SK-N-SH (cell line): Measurements from ENCODE around the gene PLD3. TPM values are rescaled to one million over a fixed set of nuclear protein-coding genes. Genes with fewer than 3 reads are reported as not detected.

Experiments used
- CTCF ChIA-PET: fragments of 300-600, 350-600 bp; formaldehyde crosslinking; extraction: SDS; loops from one replicate; lab custom pipeline; 2021; lab: Yijun Ruan, JAX
- POLR2A ChIA-PET: fragments of 350-600 bp; sonication (Branson Sonifier 250); formaldehyde crosslinking; extraction: SDS; loops from one replicate; lab custom pipeline; 2020; ENCODE audit warnings: antibody characterized with exemption, inconsistent platforms; lab: Yijun Ruan, JAX
- DNase-seq: peaks from one replicate; pipeline ENCODE4 v3.0.0; 2012
- H2AFZ ChIP-seq: fragments of 200-600 bp; sonication (generic); 2 replicates; pipeline ENCODE4 v1.8.1; 2016; ENCODE audit warnings: antibody characterized with exemption, mild to moderate bottlenecking, low read depth
- H3F3A ChIP-seq: fragments of 200-600 bp; sonication (generic); replicated peaks from 2 replicates; pipeline ENCODE3; 2016; ENCODE audit warnings: antibody characterized with exemption, mild to moderate bottlenecking; ENCODE audit not compliant: insufficient read depth
- H3K27ac ChIP-seq, 2 experiments: fragments of 200-500 bp in 1 of 2; fragments of 200-600 bp in 1 of 2; sonication (Bioruptor generic) in 1 of 2; sonication (generic), shearing (Covaris generic) in 1 of 2; 2 replicates each; pipeline versions ENCODE4 v1.5.1 to v1.6.1; 2014 to 2016; ENCODE audit warnings: low read depth in 2 of 2, inconsistent platforms in 1 of 2, low read length in 1 of 2, mild to moderate bottlenecking in 1 of 2, mixed read lengths in 1 of 2
- H3K27me3 ChIP-seq: fragments of 200-600 bp; sonication (generic), shearing (Covaris generic); 2 replicates; pipeline ENCODE4 v1.6.1; 2016; ENCODE audit warnings: mixed run types; ENCODE audit not compliant: insufficient read depth
- H3K36me3 ChIP-seq, 2 experiments: fragments of 200-500 bp in 1 of 2; fragments of 200-600 bp in 1 of 2; sonication (Bioruptor generic) in 1 of 2; sonication (generic) in 1 of 2; replicated peaks in 1 of 2; 2 replicates each; pipeline versions ENCODE3 to v1.5.1; 2014 to 2016; ENCODE audit warnings: low read length in 1 of 2, mild to moderate bottlenecking in 1 of 2; ENCODE audit not compliant: insufficient read depth in 2 of 2, control insufficient read depth in 1 of 2
- H3K4me1 ChIP-seq, 2 experiments: fragments of 200-500 bp in 1 of 2; fragments of 200-600 bp in 1 of 2; sonication (Bioruptor generic) in 1 of 2; sonication (generic), shearing (Covaris generic) in 1 of 2; 2 replicates each; pipeline versions ENCODE4 v1.5.1 to v1.6.1; 2014 to 2016; ENCODE audit warnings: low read depth in 1 of 2, low read length in 1 of 2, mixed run types in 1 of 2; ENCODE audit not compliant: insufficient read depth in 2 of 2, control insufficient read depth in 1 of 2
- H3K4me2 ChIP-seq: fragments of 200-600 bp; sonication (generic), shearing (Covaris generic); 2 replicates; pipeline ENCODE4 v1.6.1; 2017; ENCODE audit warnings: mixed run types
- H3K4me3 ChIP-seq, 2 experiments: fragments of 200-500 bp in 1 of 2; fragments of 200-600 bp in 1 of 2; sonication (Bioruptor generic) in 1 of 2; sonication (generic), shearing (Covaris generic) in 1 of 2; 2 replicates each; pipeline versions ENCODE4 v1.5.1 to v1.8.1; 2014 to 2016; ENCODE audit warnings: low read depth in 2 of 2, inconsistent platforms in 1 of 2, low read length in 1 of 2, mild to moderate bottlenecking in 1 of 2, mixed read lengths in 1 of 2, moderate library complexity in 1 of 2
- H3K79me2 ChIP-seq: fragments of 200-600 bp; sonication (generic); 2 replicates; pipeline ENCODE4 v1.8.1; 2017; ENCODE audit warnings: mild to moderate bottlenecking; ENCODE audit not compliant: insufficient read depth
- H3K9ac ChIP-seq: fragments of 200-600 bp; sonication (generic); 2 replicates; pipeline ENCODE4 v1.6.1; 2017; ENCODE audit warnings: mixed run types
- H3K9me2 ChIP-seq: fragments of 200-600 bp; sonication (generic); 2 replicates; pipeline ENCODE4 v1.6.1; 2017; ENCODE audit warnings: mixed run types
- H3K9me3 ChIP-seq: fragments of 200-600 bp; sonication (generic); 2 replicates; pipeline ENCODE4 v1.6.1; 2017; ENCODE audit warnings: mixed run types, mild to moderate bottlenecking, moderate library complexity
- H4K20me1 ChIP-seq: fragments of 200-600 bp; sonication (generic); 2 replicates; pipeline ENCODE4 v1.6.1; 2017; ENCODE audit warnings: mild to moderate bottlenecking, mixed run types; ENCODE audit not compliant: insufficient read depth
- CHD2 ChIP-seq: fragments of 150-350 bp; IDR thresholded peaks from 2 replicates; pipeline ENCODE4 v1.6.1; 2018; ENCODE audit warnings: low read length; ENCODE audit not compliant: partially characterized antibody
- CTCF ChIP-seq: fragments of 200-600 bp; sonication (generic); IDR thresholded peaks from 2 replicates; pipeline ENCODE4 v1.6.1; 2017; ENCODE audit warnings: antibody characterized with exemption, mild to moderate bottlenecking, moderate library complexity
- ELF1 ChIP-seq: IDR thresholded peaks from 2 replicates; pipeline ENCODE4 v1.4.0; 2012
- EZH2phosphoT487 ChIP-seq: fragments of 200-600 bp; sonication (generic); IDR thresholded peaks from 2 replicates; pipeline ENCODE4 v1.6.1; 2017; ENCODE audit warnings: low read depth, mixed run types, mild to moderate bottlenecking, antibody characterized with exemption, moderate library complexity, borderline replicate concordance
- FOSL2 ChIP-seq: IDR thresholded peaks from 2 replicates; pipeline ENCODE4 v1.4.0; 2012; ENCODE audit warnings: low read depth, mild to moderate bottlenecking, moderate library complexity, borderline replicate concordance
- FOXJ3 ChIP-seq: sonication (generic); formaldehyde crosslinking; IDR thresholded peaks from 2 replicates; pipeline ENCODE4 v1.5.1; 2020; ENCODE audit warnings: mild to moderate bottlenecking, missing genetic modification reagents
- FOXM1 ChIP-seq: IDR thresholded peaks from 2 replicates; pipeline ENCODE4 v1.4.0; 2012; ENCODE audit warnings: low read depth, mild to moderate bottlenecking
- GABPA ChIP-seq: IDR thresholded peaks from 2 replicates; pipeline ENCODE4 v1.4.0; 2012; ENCODE audit warnings: low read depth, mild to moderate bottlenecking
- GATA2 ChIP-seq: sonication (generic); formaldehyde crosslinking; IDR thresholded peaks from 2 replicates; pipeline ENCODE4 v1.5.0; 2020; ENCODE audit warnings: mild to moderate bottlenecking, missing genetic modification reagents
- MAX ChIP-seq: IDR thresholded peaks from 2 replicates; pipeline ENCODE4 v1.4.0; 2012; ENCODE audit warnings: low read depth
- MEF2A ChIP-seq: IDR thresholded peaks from 2 replicates; pipeline ENCODE4 v1.4.0; 2012; ENCODE audit warnings: low read depth, borderline replicate concordance
- MXI1 ChIP-seq: IDR thresholded peaks from 2 replicates; pipeline ENCODE4 v1.6.1; 2012; ENCODE audit warnings: mild to moderate bottlenecking, low read depth, low read length, improper control_type of control experiment
- NFIC ChIP-seq: IDR thresholded peaks from 2 replicates; pipeline ENCODE4 v1.4.0; 2012; ENCODE audit warnings: borderline replicate concordance
- PBX3 ChIP-seq: IDR thresholded peaks from 2 replicates; pipeline ENCODE4; 2012
- RAD21 ChIP-seq: IDR thresholded peaks from 2 replicates; pipeline ENCODE4 v1.6.1; 2012; ENCODE audit warnings: mild to moderate bottlenecking, low read length
- RCOR1 ChIP-seq: fragments of 150-350 bp; IDR thresholded peaks from 2 replicates; pipeline ENCODE4 v1.6.1; 2017; ENCODE audit warnings: antibody characterized with exemption, low read length
- RXRA ChIP-seq: IDR thresholded peaks from 2 replicates; pipeline ENCODE4 v1.4.0; 2012; ENCODE audit warnings: low read depth, mild to moderate bottlenecking, borderline replicate concordance
- SIN3A ChIP-seq: IDR thresholded peaks from 2 replicates; pipeline ENCODE4 v1.6.1; 2012; ENCODE audit warnings: low read depth, mild to moderate bottlenecking, low read length, moderate library complexity, borderline replicate concordance
- TAF1 ChIP-seq: IDR thresholded peaks from 2 replicates; pipeline ENCODE4 v1.6.1; 2012; ENCODE audit warnings: low read depth, mild to moderate bottlenecking, low read length, moderate library complexity, borderline replicate concordance
- TCF12 ChIP-seq: IDR thresholded peaks from 2 replicates; pipeline ENCODE4 v1.4.0; 2012
- TEAD4 ChIP-seq: IDR thresholded peaks from 2 replicates; pipeline ENCODE4 v1.4.0; 2012; ENCODE audit warnings: mild to moderate bottlenecking, borderline replicate concordance; ENCODE audit not compliant: insufficient read depth
- USF1 ChIP-seq: IDR thresholded peaks from 2 replicates; pipeline ENCODE4 v1.4.0; 2012; ENCODE audit warnings: low read depth, borderline replicate concordance
- YY1 ChIP-seq: IDR thresholded peaks from 2 replicates; pipeline ENCODE4 v1.4.0; 2012; ENCODE audit warnings: low read depth, mild to moderate bottlenecking
- WGBS: methylation state at CpG from one replicate; pipeline ENCODE4 v1.1.6; 2017; ENCODE audit warnings: low lambda C conversion rate; 5-methylcytosine and 5-hydroxymethylcytosine counted together
- polyA plus RNA-seq, 3 experiments: library from polyadenylated mRNA; depleted of rRNA; stranded (reverse); fragments of >200 nt; gene quantifications; 2 replicates each; pipeline ENCODE4 v1.2.3, GENCODE V29; 2012
- TF ChIP-seq, protein P1 (sequence below): IDR thresholded peaks from 2 replicates; pipeline ENCODE4 v1.4.0; 2012; ENCODE audit warnings: low read depth, borderline replicate concordance

PLD3 gene
- polyA plus RNA-seq, 1 of the 3 experiments (the other 2 are of a cell fraction): 511 TPM

DNA sequence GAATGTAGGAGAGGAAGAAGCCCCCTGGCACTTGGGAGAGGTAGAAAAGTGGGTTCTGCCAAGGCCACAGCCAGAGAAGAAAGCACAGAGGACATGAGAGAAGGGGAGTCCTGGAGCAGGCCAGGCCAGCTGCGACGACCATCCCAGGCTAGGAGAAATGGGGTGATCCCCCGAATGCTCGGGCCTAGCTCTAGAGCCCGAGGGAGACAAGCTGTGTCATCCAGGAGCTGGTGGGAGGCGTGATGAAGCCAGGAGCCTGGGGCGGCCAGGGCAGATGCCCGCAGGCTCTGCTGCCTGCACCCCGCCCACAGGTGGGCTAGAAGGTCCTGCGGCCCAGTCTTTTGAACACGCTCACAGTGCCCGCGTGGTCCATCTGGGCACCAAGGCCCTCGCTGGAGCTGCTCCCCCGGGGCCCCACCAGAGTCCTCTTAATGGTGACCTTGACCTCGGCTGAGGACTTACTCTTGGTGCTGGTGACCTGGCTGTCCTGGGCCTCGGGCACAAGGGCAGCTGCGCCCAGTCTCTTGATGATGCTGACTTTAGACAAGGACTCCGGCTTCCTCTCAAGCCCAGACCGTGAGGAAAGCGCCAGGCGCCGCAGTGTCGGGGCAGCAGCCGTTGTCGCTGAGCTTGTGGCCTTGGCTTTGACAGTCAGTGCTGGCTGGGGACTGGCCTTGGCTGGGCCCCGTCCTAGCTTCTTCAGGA lies 26.8 kb upstream of the PLD3 start:
- Histone ChIP-seq H4K20me1 (no peaks in the 10 kb centered on the region), H3K4me3 (no peak overlapping the region), H3K4me2 (no peak overlapping the region), H3K36me3 (peaks cover 4 to 45% of the 10 kb centered on the region in 2 experiments), H3F3A (no peaks in the 10 kb centered on the region), H3K4me1 (no peaks in the 10 kb centered on the region), H2AFZ (no peak overlapping the region), H3K27me3 (no peaks in the 10 kb centered on the region), H3K27ac (no peak overlapping the region), H3K79me2 (no peaks in the 10 kb centered on the region), H3K9ac (no peak overlapping the region), H3K9me2 (no peaks in the 10 kb centered on the region), H3K9me3 (no peaks in the 10 kb centered on the region)
- TF ChIP-seq NFIC: no peak
- no peak for TF ChIP-seq USF1
- TF ChIP-seq FOSL2: no peak
- no peak for TF ChIP-seq ELF1
- no peak for TF ChIP-seq RAD21
- no peak for TF ChIP-seq TEAD4
- TF ChIP-seq MEF2A: no peak
- TF ChIP-seq PBX3: no peak
- no peak for TF ChIP-seq RXRA
- no peak for TF ChIP-seq EZH2phosphoT487
- TF ChIP-seq MXI1: no peak
- TF ChIP-seq SIN3A: no peak
- ChIA-PET POLR2A (no interaction called here), CTCF (interaction anchor here (0.6 to 1.9 kb wide), 3 partner anchors 13 to 142 kb away, joined by 3 to 4 read pairs (median 3); no protein-coding TSS in a partner anchor)
- DNase-seq: no peak
- WGBS: 92% methylated on average over 13 of the region's 27 CpGs

DNA sequence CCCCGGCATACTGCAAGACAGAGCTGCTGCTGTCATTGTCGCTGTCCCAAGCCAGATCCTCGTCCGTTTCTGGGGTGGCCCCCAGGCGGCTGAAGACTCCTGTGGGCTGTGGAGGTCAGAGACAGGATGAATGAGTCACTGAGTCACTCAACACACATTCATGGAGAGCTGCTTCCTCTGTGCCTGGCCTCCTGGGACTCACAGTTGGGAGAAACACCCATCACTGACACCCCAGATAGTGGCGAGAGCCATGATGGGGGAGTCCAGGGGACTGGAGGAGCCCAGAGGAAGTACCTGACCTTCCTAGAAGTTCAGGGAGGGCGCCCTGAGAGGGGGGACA lies 26.3 kb upstream of the PLD3 start:
- no peaks in the 10 kb centered on the region for H3K9me2 ChIP-seq
- H3K79me2 ChIP-seq: no peaks in the 10 kb centered on the region
- WGBS: 92% methylated on average over 7 of the region's 7 CpGs
- no peak overlapping the region for H3K4me3 ChIP-seq
- H2AFZ ChIP-seq: no peak overlapping the region
- no peaks in the 10 kb centered on the region for H3K4me1 ChIP-seq
- TF ChIP-seq ELF1 (no peak), RCOR1 (no peak), FOXJ3 (CRISPR knock-in tag) (no peak), FOXM1 (no peak), CTCF (no peak), MAX (no peak), TCF12 (no peak), TAF1 (no peak), GABPA (no peak), CHD2 (no peak), GATA2 (no peak), YY1 (no peak), RXRA (no peak), SIN3A (no peak)
- TF ChIP-seq, protein P1, sequence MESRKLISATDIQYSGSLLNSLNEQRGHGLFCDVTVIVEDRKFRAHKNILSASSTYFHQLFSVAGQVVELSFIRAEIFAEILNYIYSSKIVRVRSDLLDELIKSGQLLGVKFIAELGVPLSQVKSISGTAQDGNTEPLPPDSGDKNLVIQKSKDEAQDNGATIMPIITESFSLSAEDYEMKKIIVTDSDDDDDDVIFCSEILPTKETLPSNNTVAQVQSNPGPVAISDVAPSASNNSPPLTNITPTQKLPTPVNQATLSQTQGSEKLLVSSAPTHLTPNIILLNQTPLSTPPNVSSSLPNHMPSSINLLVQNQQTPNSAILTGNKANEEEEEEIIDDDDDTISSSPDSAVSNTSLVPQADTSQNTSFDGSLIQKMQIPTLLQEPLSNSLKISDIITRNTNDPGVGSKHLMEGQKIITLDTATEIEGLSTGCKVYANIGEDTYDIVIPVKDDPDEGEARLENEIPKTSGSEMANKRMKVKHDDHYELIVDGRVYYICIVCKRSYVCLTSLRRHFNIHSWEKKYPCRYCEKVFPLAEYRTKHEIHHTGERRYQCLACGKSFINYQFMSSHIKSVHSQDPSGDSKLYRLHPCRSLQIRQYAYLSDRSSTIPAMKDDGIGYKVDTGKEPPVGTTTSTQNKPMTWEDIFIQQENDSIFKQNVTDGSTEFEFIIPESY: no peak
- TF ChIP-seq, all 33 proteins: peak for 0
- CTCF ChIA-PET: interaction anchor here (0.6 to 1.9 kb wide), 3 partner anchors 13 to 141 kb away, joined by 3 to 4 read pairs (median 3); no protein-coding TSS in a partner anchor
- no peaks in the 10 kb centered on the region for H3K27me3 ChIP-seq
- POLR2A ChIA-PET: no interaction called here
- H3F3A ChIP-seq: no peaks in the 10 kb centered on the region
- peaks cover 0 to 46% of the 10 kb centered on the region in 2 experiments for H3K36me3 ChIP-seq
- no peaks in the 10 kb centered on the region for H3K9me3 ChIP-seq
- H3K27ac ChIP-seq: no peak overlapping the region
- no peak for DNase-seq
- no peak overlapping the region for H3K9ac ChIP-seq
- no peaks in the 10 kb centered on the region for H4K20me1 ChIP-seq
- H3K4me2 ChIP-seq: no peak overlapping the region
